NCI-H345 (cell line): ENCODE measurements around the gene SHH.

Experiments
- DNase-seq: peaks from one replicate; lab custom pipeline; 2025; lab: John Stamatoyannopoulos, UW

SHH gene

DNA sequence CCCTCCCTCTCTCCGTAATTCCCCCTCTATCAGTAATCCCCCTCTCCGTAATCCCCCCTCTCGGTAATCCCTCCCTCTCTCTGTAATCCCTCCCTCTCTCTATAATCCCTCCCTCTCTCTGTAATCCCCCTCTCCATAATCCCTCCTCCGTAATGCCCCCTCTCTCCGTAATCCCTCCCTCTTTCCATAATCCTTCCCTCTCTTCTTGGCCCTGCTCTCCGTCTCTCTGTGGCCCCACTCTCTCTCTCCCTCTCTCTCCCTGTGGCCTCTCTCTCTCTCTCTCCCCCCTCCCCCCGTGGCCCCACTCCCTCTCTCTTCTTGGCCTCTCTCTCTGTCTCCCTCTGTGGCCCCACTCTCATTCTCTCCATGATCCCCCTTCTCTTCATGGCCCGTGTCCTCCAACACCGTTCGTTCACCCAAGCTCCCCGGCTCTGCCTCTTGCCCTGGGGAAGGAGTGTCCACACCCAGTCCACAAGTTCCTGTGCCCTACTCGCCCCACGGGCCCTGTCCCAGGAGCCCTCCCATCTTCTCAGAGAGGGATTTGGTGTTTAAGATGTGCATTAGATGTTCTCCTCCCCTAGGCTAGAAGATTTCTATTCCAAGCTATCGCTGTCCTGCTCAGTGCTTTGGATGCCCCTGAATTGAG is 19.8 kb downstream of the SHH start:
- DNase-seq, result no peak

GRCh38 chr7:155791836-155792235 is 20.4 kb downstream of the SHH start:
- no peak for DNase-seq

GRCh38 chr7:155791214-155791737 is 21.0 kb downstream of the SHH start:
- DNase-seq, result no peak

DNA sequence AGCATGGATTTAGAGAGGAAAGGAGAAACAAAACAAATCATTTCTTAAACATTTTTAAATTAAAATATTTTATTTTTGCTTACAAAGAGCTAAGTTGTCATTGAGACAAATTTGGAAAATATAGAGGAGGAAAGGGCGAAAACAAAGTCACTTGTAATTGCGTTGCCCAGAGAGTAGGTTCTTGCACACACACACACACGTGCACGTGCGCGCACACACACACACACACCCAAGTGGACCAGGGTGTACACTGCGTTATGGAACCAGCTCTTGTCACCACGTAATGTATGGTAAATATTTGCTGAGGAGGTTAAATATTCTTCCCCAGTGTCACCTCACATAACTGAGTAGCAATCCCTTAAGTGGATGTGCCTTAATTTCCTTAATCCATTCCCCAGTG is 21.6 kb downstream of the SHH start:
- no peak for DNase-seq

GRCh38 chr7:155789001-155789725 is 23.1 kb downstream of the SHH start:
- no peak for DNase-seq

DNA sequence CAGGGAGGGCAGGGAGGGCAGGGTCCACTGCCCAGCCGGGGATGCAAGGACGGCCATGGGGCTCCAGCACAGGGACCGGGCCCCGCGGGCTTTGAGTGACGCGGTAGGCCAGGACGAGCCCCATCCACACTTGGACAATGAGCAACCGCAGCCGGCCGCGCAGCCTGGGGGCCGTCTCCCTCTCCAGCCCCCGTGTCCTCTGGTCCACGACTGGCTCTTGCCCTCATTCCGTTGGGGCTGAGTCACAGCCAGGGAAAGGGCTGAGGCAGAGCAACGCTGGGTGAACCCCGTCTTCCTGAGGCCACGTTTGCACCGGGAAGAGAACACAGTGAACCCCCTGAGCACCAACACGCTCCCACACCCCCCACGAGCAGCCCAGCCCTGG is 23.7 kb downstream of the SHH start:
- DNase-seq, result no peak

GRCh38 chr7:155787171-155787851 is 25.0 kb downstream of the SHH start:
- no peak for DNase-seq

GRCh38 chr7:155786491-155786890 is 25.8 kb downstream of the SHH start:
- DNase-seq, result no peak

DNA sequence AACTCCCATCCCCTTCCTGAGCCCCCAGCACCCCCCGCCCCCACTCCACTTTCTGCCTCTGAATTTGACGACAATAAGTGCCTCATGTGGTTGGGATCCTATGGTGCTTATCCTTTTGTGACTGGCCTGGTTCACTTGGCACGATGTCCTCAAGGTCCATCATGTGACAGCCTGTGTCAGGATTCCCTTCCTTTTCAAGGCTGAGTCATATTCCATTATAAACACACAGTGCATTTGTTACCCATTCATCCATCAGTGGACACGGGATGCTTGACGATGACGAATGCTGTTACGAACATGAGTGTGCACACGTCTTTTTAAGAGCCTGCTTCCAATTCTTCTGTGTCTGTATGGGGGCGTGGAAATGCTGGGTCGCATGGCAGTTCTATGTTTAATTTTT is 26.7 kb downstream of the SHH start:
- no peak for DNase-seq

GRCh38 chr7:155782466-155782865 is 29.8 kb downstream of the SHH start:
- DNase-seq, result no peak

DNA sequence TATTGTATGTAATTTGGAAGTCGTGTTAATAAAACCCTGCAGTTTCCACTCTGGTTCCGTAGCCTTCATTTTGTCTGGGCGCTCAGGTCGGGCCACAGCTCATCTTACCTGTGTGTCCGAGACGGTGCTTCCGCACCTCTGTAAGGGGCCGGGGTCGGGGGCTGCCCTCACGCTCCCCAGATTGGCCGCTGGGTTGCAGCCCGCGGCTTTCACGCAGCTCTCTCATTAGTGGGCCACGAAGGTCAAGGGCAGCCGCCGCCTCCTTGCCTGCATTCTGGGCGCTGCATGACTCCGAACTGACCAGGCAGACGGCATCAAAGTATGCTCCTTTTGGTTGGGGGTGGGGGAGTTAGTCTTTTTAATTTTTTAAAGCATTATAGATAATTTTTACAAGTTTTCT is 30.8 kb downstream of the SHH start:
- DNase-seq, result no peak

GRCh38 chr7:155780884-155781283 is 31.4 kb downstream of the SHH start:
- DNase-seq, result no peak

- no peak for DNase-seq
Observed at GRCh38 chr7:155778349-155778748, 33.9 kb downstream of the SHH start.

DNA sequence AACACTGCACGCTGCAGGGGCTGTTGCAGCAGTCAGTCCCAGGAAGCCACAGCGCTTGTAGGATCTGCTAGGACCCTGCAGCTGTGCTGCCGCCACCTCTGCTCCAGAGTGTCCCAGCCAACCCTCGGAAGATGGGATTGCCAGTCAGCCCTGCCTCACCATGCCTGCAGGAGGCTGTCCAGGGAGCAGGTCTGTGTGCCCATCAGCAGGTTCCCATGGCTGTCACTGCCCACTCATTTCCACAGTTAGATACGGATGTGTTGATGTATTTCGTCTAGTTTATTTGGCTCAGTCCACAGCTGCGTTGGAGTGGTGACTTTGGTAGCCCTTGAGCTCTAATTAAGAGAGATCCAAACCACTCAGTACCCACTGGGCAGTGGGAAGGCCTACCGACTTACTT is 35.7 kb downstream of the SHH start:
- no peak for DNase-seq

DNA sequence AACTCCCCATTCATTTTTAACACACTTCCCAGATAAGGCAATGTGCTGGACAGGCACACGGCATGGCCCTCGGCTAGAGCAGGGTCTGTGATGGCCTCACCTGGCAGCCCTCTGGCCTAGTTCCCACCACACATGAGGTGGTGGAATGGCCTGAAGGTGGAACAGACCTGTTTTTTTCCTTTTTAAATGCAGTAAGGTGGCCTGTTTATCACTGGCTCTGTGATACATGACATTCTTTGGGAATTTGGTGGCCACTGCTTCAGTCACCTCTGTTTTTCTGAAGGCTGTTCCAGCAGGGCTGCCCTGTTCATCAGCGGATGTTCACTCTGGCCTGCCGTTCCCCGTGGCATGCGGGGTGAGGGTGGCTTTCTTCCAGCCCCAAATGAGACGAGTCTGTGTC is 36.6 kb downstream of the SHH start:
- DNase-seq, result no peak

- DNase-seq, result no peak
Observed at GRCh38 chr7:155774947-155775346, 37.3 kb downstream of the SHH start.

- no peak for DNase-seq
Observed at GRCh38 chr7:155773531-155773930, 38.7 kb downstream of the SHH start.

DNA sequence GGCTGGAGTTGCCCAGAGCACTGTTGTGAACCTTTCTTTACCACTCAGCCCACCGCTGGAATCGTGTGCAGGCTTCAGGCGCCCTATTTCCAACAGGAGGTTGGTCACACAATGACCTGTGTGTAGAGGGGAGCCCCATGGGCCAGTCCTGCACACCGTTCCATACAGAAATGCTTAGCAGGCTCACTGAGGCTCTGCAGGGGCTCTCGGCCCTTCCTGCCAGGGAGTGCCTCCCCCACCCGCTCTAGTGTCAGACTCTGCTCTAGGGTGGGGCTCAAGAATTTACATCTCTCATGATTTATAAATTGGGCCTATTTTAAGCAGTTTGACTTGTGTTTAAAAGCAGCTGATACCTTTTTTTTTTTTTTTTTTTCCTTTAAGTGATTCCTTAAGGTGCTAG is 42.0 kb downstream of the SHH start:
- DNase-seq, result no peak

- DNase-seq, result no peak
Observed at GRCh38 chr7:155769701-155770100, 42.6 kb downstream of the SHH start.

GRCh38 chr7:155766966-155767916 is 45.0 kb downstream of the SHH start:
- no peak for DNase-seq

DNA sequence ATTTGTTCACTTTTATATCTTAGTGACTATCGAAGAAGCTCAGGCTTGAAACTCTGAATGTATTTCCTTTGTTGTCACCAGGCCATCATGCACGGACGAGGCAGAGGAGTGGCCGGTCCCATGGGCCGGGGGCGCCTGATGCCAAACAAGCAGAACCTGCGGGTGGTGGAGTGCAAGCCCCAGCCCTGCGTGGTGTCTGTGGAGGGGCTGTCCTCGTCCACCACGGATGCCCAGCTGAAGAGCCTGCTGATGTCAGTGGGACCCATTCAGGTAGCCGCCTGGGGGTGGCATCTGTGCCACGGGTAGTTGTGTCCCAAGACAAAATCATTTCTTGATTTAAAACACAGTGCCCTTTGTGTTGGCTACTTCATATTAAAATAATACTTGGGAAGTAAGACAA is 45.9 kb downstream of the SHH start:
- no peak for DNase-seq

DNA sequence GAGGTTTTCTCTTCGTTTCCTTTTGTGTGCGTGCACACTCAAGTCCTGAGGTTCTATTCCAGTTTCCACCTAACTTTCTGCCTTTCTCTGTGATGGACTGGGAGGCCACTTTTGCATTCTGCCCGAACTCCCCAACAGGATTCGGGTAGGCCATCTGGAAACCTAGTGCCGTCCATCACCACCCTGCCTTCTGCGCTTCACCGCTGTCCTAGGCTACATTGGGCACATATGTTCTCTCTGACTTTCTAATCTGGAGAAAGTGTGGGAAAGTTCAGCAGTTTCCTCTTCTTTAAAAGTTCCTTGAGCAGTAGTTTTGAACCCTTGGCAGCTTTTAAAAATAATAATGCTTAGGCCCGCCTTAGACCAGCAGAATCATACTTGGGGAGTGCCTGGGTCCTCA is 46.8 kb downstream of the SHH start:
- DNase-seq, result no peak
